H9 (cell line): Measurements from ENCODE around the gene L1CAM. TPM values are rescaled to one million over a fixed set of nuclear protein-coding genes. Genes with fewer than 3 reads are reported as not detected.

Source experiments
- DNase-seq: peaks from one replicate; pipeline ENCODE4 v3.0.0-alpha.2; 2017
- H2AFZ ChIP-seq: one replicate; pipeline ENCODE4 v1.6.1; 2013; ENCODE audit warnings: mild to moderate bottlenecking, low read length, control low read depth, moderate library complexity
- H2AK5ac ChIP-seq: 2 replicates; pipeline ENCODE4 v1.6.1; 2013; ENCODE audit warnings: low read length, control low read depth, mixed read lengths; ENCODE audit not compliant: insufficient read length
- H2BK120ac ChIP-seq: one replicate; pipeline ENCODE4 v1.6.1; 2013; ENCODE audit warnings: low read depth, mild to moderate bottlenecking, low read length, control low read depth, inconsistent platforms; ENCODE audit not compliant: poor library complexity, severe bottlenecking
- H2BK12ac ChIP-seq: 2 replicates; pipeline ENCODE4 v1.6.1; 2013; ENCODE audit warnings: low read length, control low read depth, mixed read lengths, low read depth; ENCODE audit not compliant: insufficient read length
- H2BK15ac ChIP-seq: 2 replicates; pipeline ENCODE4 v1.6.1; 2013; ENCODE audit warnings: low read depth, low read length, control low read depth
- H2BK20ac ChIP-seq: one replicate; pipeline ENCODE4 v1.6.1; 2013; ENCODE audit warnings: low read depth, mild to moderate bottlenecking, low read length, control low read depth, inconsistent platforms; ENCODE audit not compliant: poor library complexity, severe bottlenecking
- H2BK5ac ChIP-seq: 2 replicates; pipeline ENCODE4 v1.6.1; 2013; ENCODE audit warnings: low read length, control low read depth, mixed read lengths; ENCODE audit not compliant: insufficient read length
- H3K14ac ChIP-seq: 2 replicates; pipeline ENCODE4 v1.6.1; 2013; ENCODE audit warnings: low read length, control low read depth; ENCODE audit not compliant: insufficient read depth
- H3K18ac ChIP-seq: 2 replicates; pipeline ENCODE4 v1.6.1; 2013; ENCODE audit warnings: low read depth, mild to moderate bottlenecking, mixed read lengths, low read length, control low read depth; ENCODE audit not compliant: insufficient read length
- H3K23ac ChIP-seq: 2 replicates; pipeline ENCODE4 v1.6.1; 2013; ENCODE audit warnings: low read length, control low read depth, mixed read lengths, low read depth; ENCODE audit not compliant: insufficient read length
- H3K23me2 ChIP-seq: 2 replicates; pipeline ENCODE4 v1.6.1; 2013; ENCODE audit warnings: low read depth, mild to moderate bottlenecking, mixed read lengths, low read length, control low read depth; ENCODE audit not compliant: insufficient read length, poor library complexity, severe bottlenecking
- H3K27ac ChIP-seq: 2 replicates; pipeline ENCODE4 v1.5.1; 2013; ENCODE audit warnings: low read length, control low read depth, mixed read lengths, low read depth; ENCODE audit not compliant: insufficient read length
- H3K27me3 ChIP-seq: 2 replicates; pipeline ENCODE4 v1.6.1; 2013; ENCODE audit warnings: low read length, control low read depth, inconsistent platforms; ENCODE audit not compliant: insufficient read depth
- H3K4ac ChIP-seq: 2 replicates; pipeline ENCODE4 v1.6.1; 2013; ENCODE audit warnings: low read depth, mild to moderate bottlenecking, control low read depth, inconsistent platforms, low read length, moderate library complexity
- H3K4me1 ChIP-seq: 2 replicates; pipeline ENCODE4 v1.6.1; 2013; ENCODE audit warnings: low read length, control low read depth, inconsistent platforms; ENCODE audit not compliant: insufficient read depth
- H3K4me2 ChIP-seq: 2 replicates; pipeline ENCODE4 v1.6.1; 2013; ENCODE audit warnings: low read length, control low read depth, mixed read lengths; ENCODE audit not compliant: insufficient read length, insufficient read depth
- H3K56ac ChIP-seq: 2 replicates; pipeline ENCODE4 v1.6.1; 2013; ENCODE audit warnings: low read depth, mild to moderate bottlenecking, mixed read lengths, low read length, control low read depth; ENCODE audit not compliant: insufficient read length
- H3K79me1 ChIP-seq: 2 replicates; pipeline ENCODE4 v1.6.1; 2013; ENCODE audit warnings: low read depth, mild to moderate bottlenecking, moderate library complexity, low read length, control low read depth, inconsistent platforms; ENCODE audit not compliant: insufficient read depth, poor library complexity, severe bottlenecking
- H3K79me2 ChIP-seq: 2 replicates; pipeline ENCODE4 v1.6.1; 2013; ENCODE audit warnings: low read length, control low read depth, inconsistent platforms; ENCODE audit not compliant: insufficient read depth
- H3K9ac ChIP-seq: 2 replicates; pipeline ENCODE4 v1.6.1; 2013; ENCODE audit warnings: low read length, control low read depth, mixed read lengths; ENCODE audit not compliant: insufficient read length; ENCODE audit errors: extremely low read depth
- H3K9me3 ChIP-seq: one replicate; pipeline ENCODE4 v1.6.1; 2013; ENCODE audit warnings: low read depth, low read length, inconsistent platforms; ENCODE audit not compliant: control insufficient read depth
- H3T11ph ChIP-seq: one replicate; pipeline ENCODE4 v1.6.1; 2013; ENCODE audit warnings: mild to moderate bottlenecking, low read length, control low read depth, inconsistent platforms
- H4K20me1 ChIP-seq: one replicate; pipeline ENCODE4 v1.6.1; 2013; ENCODE audit not compliant: control insufficient read depth, insufficient read length, insufficient read depth
- H4K5ac ChIP-seq: 2 replicates; pipeline ENCODE4 v1.6.1; 2013; ENCODE audit warnings: low read depth, mild to moderate bottlenecking, mixed read lengths, low read length, control low read depth; ENCODE audit not compliant: insufficient read length
- H4K8ac ChIP-seq: replicated peaks from 2 replicates; pipeline ENCODE4 v1.6.1; 2013; ENCODE audit warnings: low read length, control low read depth, mixed read lengths, low read depth; ENCODE audit not compliant: insufficient read length
- H4K91ac ChIP-seq: 2 replicates; pipeline ENCODE4 v1.6.1; 2013; ENCODE audit warnings: low read depth, mild to moderate bottlenecking, moderate library complexity, mixed read lengths, low read length, control low read depth; ENCODE audit not compliant: insufficient read length
- H3K27ac Mint-ChIP-seq, 3 experiments: 2 replicates in 2 of 3; 3 replicates in 1 of 3; pipeline ENCODE4 v1.8.0; 2020 to 2021; ENCODE audit warnings: mixed read lengths in 3 of 3, mild to moderate bottlenecking in 1 of 3, moderate library complexity in 1 of 3
- H3K27me3 Mint-ChIP-seq: 2 replicates; pipeline ENCODE4 v1.8.0; 2021; ENCODE audit warnings: low read depth, mild to moderate bottlenecking, moderate library complexity, mixed read lengths
- H3K36me3 Mint-ChIP-seq, 3 experiments: 2 replicates in 2 of 3; 3 replicates in 1 of 3; pipeline ENCODE4 v1.8.0; 2020 to 2021; ENCODE audit warnings: low read depth in 3 of 3, mixed read lengths in 3 of 3; ENCODE audit not compliant: insufficient read depth in 1 of 3
- H3K4me1 Mint-ChIP-seq, 2 experiments: 2 replicates each; pipeline ENCODE4 v1.8.0; 2020; ENCODE audit warnings: mixed read lengths in 2 of 2
- H3K4me3 Mint-ChIP-seq, 2 experiments: 2 replicates in 1 of 2; 3 replicates in 1 of 2; pipeline ENCODE4 v1.8.0; 2020 to 2021; ENCODE audit warnings: mild to moderate bottlenecking in 2 of 2, mixed read lengths in 2 of 2, moderate library complexity in 1 of 2
- H3K9me3 Mint-ChIP-seq, 2 experiments: 2 replicates in 1 of 2; 3 replicates in 1 of 2; pipeline ENCODE4 v1.8.0; 2020; ENCODE audit warnings: mild to moderate bottlenecking in 2 of 2, mixed read lengths in 2 of 2, moderate library complexity in 1 of 2
- CTCF ChIP-seq: fragments of 200-600 bp; sonication (generic); conservative IDR thresholded peaks from 3 replicates; pipeline ENCODE4 v1.8.0; 2021; ENCODE audit warnings: antibody characterized with exemption, mild to moderate bottlenecking
- WGBS: extraction: QIAGEN DNeasy Blood & Tissue Kit; methylation state at CpG from one replicate; pipeline ENCODE4 v1.1.7; 2013; ENCODE audit warnings: missing lambda C conversion rate, low lambda C conversion rate, mixed read lengths; ENCODE audit not compliant: insufficient read length; ENCODE audit errors: extremely low coverage; 5-methylcytosine and 5-hydroxymethylcytosine counted together
- total RNA-seq: library from RNA; stranded (reverse); gene quantifications from 2 replicates; pipeline ENCODE4 v1.2.1, GENCODE V29; 2021

Gene L1CAM
- total RNA-seq, 1 experiment from 2014 or later, result 22.7 TPM

- Histone ChIP-seq H4K8ac (no peak overlapping the region), H2BK5ac (no peak overlapping the region), H3K18ac (no peak overlapping the region), H3K23ac (no peak overlapping the region), H2BK120ac (no peak overlapping the region), H2BK20ac (no peak overlapping the region), H3K4ac (no peak overlapping the region), H3K9ac (no peak overlapping the region), H3T11ph (no peak overlapping the region), H3K23me2 (no peaks in the 10 kb centered on the region), H3K56ac (no peak overlapping the region), H2AFZ (no peak overlapping the region), H3K79me2 (no peaks in the 10 kb centered on the region), H4K20me1 (no peaks in the 10 kb centered on the region), H3K27ac (no peak overlapping the region), H3K14ac (no peak overlapping the region), H4K5ac (no peak overlapping the region), H3K27me3 (no peaks in the 10 kb centered on the region), H2BK12ac (no peak overlapping the region), H4K91ac (no peak overlapping the region), H2AK5ac (no peak overlapping the region), H3K9me3 (peaks cover 10% of the 10 kb centered on the region), H3K4me2 (no peak overlapping the region), H3K4me1 (no peaks in the 10 kb centered on the region), H3K79me1 (no peaks in the 10 kb centered on the region), H2BK15ac (no peak overlapping the region)
- Mint-ChIP-seq H3K27ac (peak overlapping the region in 1 of 3 experiments; percentile 56; a peak in 1 of 7 replicates), H3K36me3 (peaks cover 0 to 8% (median 3%) of the 10 kb centered on the region in 3 experiments; a peak in 3 of 7 replicates), H3K27me3 (peaks cover 4% of the 10 kb centered on the region; the same call in 1 of the 2 replicates), H3K4me1 (peaks cover 5 to 22% of the 10 kb centered on the region in 2 experiments), H3K9me3 (peaks cover 66% of the 10 kb centered on the region in 2 experiments), H3K4me3 (peak overlapping the region in 1 of 2 experiments; percentile 26; a peak in 1 of 5 replicates)
- peak; percentile 22 for DNase-seq
- no CpG with 5 or more reads among the region's 8 CpGs for WGBS
- TF ChIP-seq CTCF, result no peak
Observed at GRCh38 chrX:153901753-153902140, 15.8 kb upstream of the L1CAM start.
